HG03045 (cell line): ENCODE results near the gene P4HTM.

Source experiments
- ATAC-seq: cut with Tn5 transposase; IDR thresholded peaks from one replicate; pipeline ENCODE4 v1.9.1; 2021; ENCODE audit warnings: mild to moderate bottlenecking, moderate library complexity; ENCODE audit not compliant: unreplicated experiment

P4HTM gene

DNA sequence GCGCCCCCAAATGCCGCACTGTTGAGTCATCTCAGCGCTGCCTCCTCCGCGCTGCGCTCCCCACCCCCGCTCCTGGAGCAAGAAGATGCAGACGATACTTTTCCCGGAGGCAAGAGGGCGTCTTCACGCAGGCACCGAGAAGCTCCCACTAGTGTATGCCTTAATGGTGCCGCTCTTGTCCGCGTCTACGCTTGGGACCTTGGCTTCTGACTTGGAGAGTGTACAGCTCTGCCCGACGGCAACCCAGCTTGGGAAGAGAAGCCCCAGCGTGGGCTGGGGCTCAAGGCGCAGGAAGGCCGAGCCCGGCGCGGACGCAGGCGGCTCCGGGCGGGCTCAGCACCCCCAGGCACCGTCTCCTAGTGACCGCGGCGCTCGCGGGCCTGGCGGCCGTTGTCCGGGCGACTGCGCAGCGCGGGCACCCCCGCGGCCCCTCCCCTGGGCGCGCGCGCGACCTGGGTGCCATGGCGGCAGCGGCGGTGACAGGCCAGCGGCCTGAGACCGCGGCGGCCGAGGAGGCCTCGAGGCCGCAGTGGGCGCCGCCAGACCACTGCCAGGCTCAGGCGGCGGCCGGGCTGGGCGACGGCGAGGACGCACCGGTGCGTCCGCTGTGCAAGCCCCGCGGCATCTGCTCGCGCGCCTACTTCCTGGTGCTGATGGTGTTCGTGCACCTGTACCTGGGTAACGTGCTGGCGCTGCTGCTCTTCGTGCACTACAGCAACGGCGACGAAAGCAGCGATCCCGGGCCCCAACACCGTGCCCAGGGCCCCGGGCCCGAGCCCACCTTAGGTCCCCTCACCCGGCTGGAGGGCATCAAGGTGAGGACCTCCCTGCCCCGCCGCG is at the start of gene P4HTM:
TSS of gene P4HTM (plus strand) at position 446 of the 840 bp plus-strand sequence. CDS start at position 462, 16 bp downstream.
- ATAC-seq: peak; percentile 39

GRCh38 chr3:48945432-48945831 is 44.6 kb upstream of the P4HTM start:
- ATAC-seq: no peak

GRCh38 chr3:48945891-48946549 is 44.0 kb upstream of the P4HTM start:
- no peak for ATAC-seq

DNA sequence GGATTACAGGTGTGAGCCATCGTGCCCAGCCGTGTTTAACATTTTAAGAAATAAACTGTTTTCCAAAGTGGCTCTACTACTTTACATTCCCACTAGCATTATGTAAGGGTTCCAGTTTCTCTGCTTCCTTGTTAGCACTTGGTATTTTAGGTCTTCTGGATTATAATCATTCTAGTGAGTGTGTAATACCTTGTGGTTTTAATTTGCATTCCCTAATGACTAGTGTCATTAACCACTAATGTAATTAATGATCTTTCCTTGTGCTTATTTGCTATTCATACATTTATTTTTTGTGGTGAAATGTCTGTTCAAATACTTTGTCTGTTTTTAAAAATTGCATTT is 40.7 kb upstream of the P4HTM start:
- no peak for ATAC-seq

DNA sequence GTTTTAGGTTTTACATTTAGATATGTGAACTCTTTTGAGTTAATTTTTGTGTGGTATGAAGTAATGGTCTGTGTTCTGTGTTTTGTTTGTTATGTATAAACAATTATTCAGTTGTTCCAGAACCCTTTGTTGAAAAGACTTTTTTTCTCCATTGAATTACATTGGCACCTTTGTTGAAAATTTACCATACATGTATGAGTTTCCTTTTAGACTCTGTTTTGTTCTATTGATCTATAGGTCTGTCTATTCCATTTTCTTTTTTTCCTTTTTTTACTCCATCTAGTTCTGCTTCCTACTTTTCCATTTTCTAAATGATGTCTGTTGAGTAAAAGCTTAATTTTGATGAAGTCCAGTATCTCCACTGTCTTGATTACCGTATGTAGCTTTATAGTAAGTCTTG is 40.0 kb upstream of the P4HTM start:
- ATAC-seq: no peak

- no peak for ATAC-seq
Observed at GRCh38 chr3:48951764-48952163, 38.3 kb upstream of the P4HTM start.

GRCh38 chr3:48952510-48953118 is 37.4 kb upstream of the P4HTM start:
- ATAC-seq: no peak

- no peak for ATAC-seq
Observed at GRCh38 chr3:48957006-48957705, 32.9 kb upstream of the P4HTM start.

- no peak for ATAC-seq
Observed at GRCh38 chr3:48960841-48961413, 29.1 kb upstream of the P4HTM start.

DNA sequence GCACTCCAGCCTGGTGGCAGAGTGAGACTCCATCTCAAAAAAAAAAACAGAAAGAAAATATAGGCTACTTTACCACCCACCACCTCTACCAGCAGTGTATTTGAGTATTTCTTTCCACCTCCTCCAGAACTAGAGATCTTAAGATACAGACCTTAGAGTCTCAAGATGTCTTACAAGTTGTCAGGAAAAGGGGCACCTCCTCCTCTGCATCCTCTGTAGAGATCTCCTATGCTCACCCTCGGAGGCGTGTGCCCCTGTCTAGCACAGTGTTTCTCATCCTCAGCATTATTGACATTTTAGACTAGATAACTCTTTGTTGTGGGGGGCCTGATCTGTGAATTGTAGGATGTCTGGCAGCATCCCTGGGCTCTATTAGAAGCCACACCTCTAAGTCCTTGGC is 27.7 kb upstream of the P4HTM start:
- no peak for ATAC-seq

GRCh38 chr3:48962939-48963338 is 27.1 kb upstream of the P4HTM start:
- ATAC-seq: no peak

GRCh38 chr3:48963591-48963990 is 26.4 kb upstream of the P4HTM start:
- no peak for ATAC-seq

GRCh38 chr3:48966367-48966766 is 23.7 kb upstream of the P4HTM start:
- ATAC-seq: no peak

- no peak for ATAC-seq
Observed at GRCh38 chr3:48966876-48967361, 23.1 kb upstream of the P4HTM start.

- no peak for ATAC-seq
Observed at GRCh38 chr3:48970586-48970985, 19.5 kb upstream of the P4HTM start.

GRCh38 chr3:48974076-48974864 is 15.8 kb upstream of the P4HTM start:
- ATAC-seq: no peak

GRCh38 chr3:48979451-48979850 is 10.6 kb upstream of the P4HTM start:
- ATAC-seq: no peak

DNA sequence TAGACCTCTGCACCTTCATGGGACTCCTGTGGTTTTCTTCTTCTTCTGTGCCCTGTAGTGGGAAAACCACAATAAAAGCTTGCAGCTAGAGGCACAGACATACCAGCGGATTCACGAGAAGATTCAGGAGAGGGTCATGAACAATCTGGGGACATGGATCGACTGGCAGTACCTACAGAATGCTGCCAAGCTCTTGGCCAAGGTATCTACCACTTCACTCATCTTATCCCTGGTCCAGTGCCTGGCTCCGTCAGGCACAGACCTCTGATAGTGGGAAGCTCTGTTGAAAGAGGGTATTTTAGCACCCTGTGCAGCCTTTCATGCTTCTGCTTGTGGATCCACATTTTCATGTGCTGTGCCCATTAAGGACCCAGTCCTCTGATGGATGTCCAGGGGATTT is 9.7 kb upstream of the P4HTM start:
- no peak for ATAC-seq

DNA sequence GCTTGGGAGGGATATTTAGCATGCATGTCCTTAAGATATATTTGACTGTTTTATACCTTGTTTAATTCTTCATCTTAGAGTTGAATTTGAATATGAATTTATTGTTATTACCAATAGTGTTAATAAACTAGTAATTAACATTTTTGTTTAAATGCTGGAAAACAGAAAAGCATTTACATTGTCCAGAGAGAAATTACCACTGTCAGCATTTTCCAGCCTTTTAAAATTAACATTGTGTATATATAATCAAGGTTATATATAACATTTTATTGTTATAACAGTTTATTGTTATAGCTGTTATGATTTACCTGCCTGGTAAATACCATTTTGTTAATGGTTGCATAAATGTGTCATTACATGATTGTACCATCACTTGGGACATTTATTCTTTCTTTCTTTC is 8.0 kb upstream of the P4HTM start:
- ATAC-seq: no peak

- ATAC-seq: no peak
Observed at GRCh38 chr3:48982686-48983085, 7.4 kb upstream of the P4HTM start.
